GM18499 (cell line): Measurements from ENCODE around the gene PLOD2.

ENCODE experiments used
- ATAC-seq: cut with Tn5 transposase; IDR thresholded peaks from one replicate; pipeline ENCODE4 v1.9.1; 2021; ENCODE audit warnings: moderate number of reproducible peaks; ENCODE audit not compliant: insufficient read depth, unreplicated experiment

Gene PLOD2

DNA sequence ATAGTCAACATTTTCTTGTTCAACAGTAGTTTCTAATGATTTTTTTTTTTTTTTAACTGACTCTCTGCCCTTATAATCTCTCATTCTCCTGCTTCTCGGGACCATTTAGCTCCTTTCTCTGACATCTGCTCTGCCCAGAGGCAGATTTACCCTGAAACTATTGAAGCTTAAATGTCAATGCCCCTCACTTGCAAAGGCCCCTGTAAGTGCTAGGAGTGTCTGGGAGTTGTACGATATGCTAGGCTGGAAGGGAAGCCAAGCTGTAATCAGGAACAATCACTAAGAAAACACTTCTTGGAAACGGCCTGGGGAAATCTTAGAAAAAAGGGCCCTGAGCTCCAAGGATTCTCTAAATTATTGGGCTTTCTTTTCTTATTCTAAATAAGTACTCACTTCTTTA is 5.8 kb upstream of the PLOD2 start:
- ATAC-seq, result no peak

- no peak for ATAC-seq
Observed at GRCh38 chr3:146166415-146166821, 5.4 kb upstream of the PLOD2 start.

DNA sequence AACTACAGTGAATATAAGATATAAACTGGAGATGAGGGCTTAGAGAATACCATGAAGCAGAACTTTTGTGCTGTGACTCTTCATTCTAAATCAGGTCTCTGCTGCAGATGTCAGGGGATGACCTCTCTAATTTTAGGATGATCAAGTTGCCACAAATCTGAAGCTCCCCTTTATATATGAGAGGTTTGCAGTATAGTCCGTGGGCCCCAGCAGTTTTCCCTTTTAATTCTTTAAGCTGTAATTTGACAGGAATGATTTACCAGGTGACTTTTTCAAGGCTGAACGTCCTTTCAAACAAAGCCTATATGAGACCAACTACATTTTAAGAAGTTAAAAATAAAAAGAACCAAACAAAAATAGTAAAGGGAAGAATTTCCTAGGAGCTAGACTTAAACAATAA is 4.9 kb upstream of the PLOD2 start:
- ATAC-seq, result no peak

DNA sequence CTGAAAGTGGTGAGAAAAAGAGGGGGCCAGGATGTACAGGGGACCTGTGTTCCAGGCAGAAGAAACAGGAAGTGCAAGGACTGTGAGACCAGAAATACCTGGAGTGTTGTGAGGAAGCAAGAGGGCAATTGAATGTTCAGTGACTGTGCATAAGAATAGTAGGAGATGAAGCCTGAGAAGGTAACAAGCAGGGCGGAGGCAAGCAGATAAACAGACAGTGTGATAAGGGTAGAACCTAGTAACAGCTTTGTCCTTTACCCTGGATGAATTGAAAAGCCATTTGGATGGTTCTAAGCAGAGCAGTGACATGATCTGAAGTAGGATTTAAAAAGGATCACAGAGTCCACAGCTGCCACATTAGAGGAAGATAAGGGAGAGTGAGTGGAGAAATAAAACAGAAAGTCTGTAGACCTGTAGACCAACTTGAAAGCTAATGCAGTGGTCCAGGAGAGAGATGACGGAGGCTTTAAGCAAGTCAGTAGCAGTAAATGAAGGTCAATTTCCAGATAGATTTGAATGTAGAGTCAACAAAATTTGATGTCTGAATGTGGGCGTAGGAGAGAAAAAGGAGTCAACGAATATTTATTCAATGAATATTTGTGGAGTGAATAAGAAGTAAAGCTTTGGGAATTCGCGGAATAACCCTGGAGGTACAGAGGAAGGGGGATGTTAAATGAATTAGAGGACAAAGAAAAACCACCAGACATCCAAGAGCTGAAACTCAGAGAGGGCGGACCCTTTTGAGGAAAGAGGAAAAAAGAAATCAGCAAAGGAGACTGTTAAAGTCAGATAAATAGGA is 4.2 kb upstream of the PLOD2 start:
- no peak for ATAC-seq

GRCh38 chr3:146164506-146164905 is 3.5 kb upstream of the PLOD2 start:
- no peak for ATAC-seq

DNA sequence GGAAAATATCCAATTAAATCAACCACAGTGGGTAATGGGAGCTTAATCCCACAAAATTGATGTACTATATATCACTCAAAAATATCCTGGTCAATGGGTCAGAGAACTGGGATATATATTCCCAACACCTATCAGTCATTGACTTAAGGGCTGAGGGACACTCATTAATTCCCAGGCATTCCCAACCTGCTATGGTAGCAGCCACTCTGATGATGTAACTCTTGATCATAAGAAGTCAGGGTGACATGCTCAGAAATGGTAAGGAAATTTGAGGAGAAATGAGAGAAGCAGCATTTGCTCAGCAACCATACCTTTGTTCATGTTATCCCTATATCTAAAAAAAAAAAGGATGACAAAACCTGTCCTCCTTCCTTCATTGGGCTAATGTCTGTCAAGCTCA is 3.1 kb upstream of the PLOD2 start:
- ATAC-seq, result no peak

GRCh38 chr3:146163584-146163983 is 2.6 kb upstream of the PLOD2 start:
- ATAC-seq, result no peak

GRCh38 chr3:146162561-146162960 is 1.6 kb upstream of the PLOD2 start:
- ATAC-seq, result no peak

DNA sequence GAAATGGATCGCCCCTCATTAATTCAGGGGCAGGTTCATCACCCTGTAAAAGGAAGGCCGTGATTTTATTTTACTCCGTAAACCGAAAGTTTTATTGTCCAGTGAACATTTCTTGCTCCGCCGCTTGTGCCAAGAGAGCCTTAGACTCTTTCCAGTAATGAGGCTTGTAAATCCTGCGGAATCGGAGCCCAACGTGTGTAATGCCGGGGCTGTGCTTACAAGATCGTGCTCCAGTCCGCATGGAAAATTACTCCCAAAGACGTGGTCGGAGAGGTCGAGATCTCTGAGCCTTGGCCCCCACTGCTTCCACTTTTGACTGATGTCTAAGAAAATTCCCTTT is 649 bp upstream of the PLOD2 start:
- no peak for ATAC-seq

GRCh38 chr3:146160321-146160963 is 542 bp downstream of the PLOD2 start:
- no peak for ATAC-seq

GRCh38 chr3:146159616-146160320 is 1.2 kb downstream of the PLOD2 start:
- no peak for ATAC-seq

GRCh38 chr3:146159037-146159436 is 1.9 kb downstream of the PLOD2 start:
- no peak for ATAC-seq

DNA sequence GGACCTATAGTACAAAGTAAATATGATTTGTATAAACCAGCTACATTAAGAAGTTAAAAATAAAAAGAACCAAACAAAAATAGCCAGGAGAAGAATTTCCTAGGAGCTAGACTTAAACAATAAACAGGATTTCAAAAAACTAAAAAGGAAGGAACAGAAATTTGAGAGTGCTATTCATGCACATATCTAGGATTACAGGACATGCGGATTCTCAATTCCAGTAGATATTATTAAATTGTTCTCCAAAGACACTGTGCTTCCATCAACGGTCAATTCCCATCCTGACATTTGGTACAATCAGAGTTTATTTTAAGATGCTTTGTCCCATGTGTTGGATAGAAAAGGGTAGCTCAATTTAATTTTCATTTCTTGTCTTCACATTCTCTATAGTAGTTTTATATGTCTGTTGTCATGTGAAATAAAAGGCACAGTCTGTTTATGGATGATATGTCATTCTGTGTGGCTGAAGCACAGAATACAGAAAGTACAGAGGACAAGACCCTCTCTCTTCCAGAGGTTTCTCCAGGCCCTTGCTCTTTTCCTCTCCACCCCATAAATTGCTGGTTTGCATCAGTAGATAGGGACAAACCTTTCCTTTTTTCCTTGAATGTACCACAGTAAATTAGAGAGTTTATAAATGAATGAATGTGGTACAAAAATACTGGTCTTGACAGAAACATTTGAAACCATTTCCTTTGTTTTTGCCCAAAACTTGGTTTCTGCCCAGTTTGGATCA is 3.5 kb downstream of the PLOD2 start:
- no peak for ATAC-seq

- ATAC-seq, result no peak
Observed at GRCh38 chr3:146156666-146157314, 4.2 kb downstream of the PLOD2 start.

DNA sequence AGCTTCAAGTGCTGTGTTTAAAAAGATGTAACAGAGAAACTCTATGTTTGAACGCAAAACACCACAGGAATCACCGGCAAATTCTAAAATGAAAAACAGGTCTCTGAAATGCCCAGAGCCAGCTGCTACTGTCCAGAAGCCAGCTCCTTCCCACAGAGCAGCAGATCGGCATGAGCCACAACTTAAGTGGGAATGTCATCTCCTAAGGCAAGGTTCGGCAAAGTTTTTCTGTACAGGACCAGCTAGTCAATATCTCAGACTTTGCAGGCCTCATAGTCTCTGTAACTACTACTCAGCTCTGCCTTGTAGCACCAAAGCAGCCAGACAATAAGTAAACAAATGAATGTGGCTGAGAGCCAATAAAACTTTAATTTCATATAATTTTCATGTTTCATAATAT is 4.9 kb downstream of the PLOD2 start:
- ATAC-seq, result no peak

- ATAC-seq, result no peak
Observed at GRCh38 chr3:146154995-146155394, 6.0 kb downstream of the PLOD2 start.

DNA sequence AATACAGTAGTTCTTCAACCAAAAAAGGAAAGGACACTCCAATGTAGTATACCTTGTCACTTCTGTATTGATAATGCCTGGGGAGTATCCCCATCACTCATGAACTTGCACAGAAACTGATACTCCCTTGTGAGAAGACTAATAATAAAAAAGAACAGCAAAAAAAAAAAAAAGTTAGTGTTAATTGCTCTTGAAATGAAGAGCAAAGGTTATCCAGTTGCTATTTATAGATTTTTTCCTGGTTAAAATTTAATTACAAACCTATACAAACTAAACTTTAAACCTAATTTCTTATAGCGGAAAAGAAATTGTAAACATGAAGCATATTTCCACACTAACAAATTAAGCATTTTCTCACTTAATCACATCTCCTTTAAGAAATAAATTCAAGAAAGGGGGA is 6.7 kb downstream of the PLOD2 start:
- ATAC-seq, result no peak

- ATAC-seq, result no peak
Observed at GRCh38 chr3:146153429-146153828, 7.6 kb downstream of the PLOD2 start.

GRCh38 chr3:146152834-146153233 is 8.2 kb downstream of the PLOD2 start:
- no peak for ATAC-seq

- no peak for ATAC-seq
Observed at GRCh38 chr3:146148468-146148931, 12.5 kb downstream of the PLOD2 start.
